22Rv1 (cell line): Measurements from ENCODE around the gene MAD1L1.

ENCODE experiments used
- ZFX ChIP-seq: fragments of 450-650 bp; IDR thresholded peaks from 2 replicates; pipeline ENCODE4 v1.6.1; 2017; ENCODE audit warnings: antibody characterized with exemption, borderline replicate concordance
- TF ChIP-seq, protein P1 (sequence below): fragments of 450-650 bp; IDR thresholded peaks from 2 replicates; pipeline ENCODE4 v1.5.1; 2017; ENCODE audit warnings: mild to moderate bottlenecking

DNA sequence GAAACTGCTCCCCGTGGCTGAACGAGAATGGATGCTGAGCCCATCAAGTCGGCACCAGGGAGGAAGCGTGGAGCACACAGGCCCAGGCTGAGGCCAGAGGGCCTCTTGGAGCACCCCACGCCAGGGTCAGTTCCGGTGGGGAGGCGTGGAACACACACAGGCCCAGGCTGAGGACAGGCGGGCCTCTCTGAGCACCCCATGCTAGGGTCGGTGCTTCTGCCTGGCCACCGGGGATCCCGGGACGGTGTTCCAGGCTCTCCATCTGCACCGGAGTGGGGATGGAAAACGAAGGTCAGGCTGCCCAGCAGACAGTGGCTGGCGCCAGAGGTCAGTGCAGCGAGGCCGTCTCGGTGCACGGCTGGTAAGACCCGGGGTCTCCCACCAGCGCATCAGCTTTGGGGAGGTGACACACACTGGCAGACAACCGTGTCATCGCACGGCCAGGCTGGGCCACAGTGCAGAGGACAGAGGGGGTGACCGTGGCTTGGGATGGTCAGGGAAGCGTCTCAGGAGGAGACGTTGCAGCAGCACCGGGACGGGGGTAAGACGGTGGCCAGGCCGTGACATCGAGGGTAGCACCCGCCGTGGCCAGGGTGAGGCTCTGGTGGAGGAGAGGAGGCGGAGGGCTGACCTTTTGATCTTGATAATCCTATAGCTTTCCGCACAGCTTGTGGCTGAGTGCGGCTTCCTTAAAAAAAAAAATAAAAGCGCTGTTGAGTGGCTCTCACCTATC, 358.7 kb downstream of the MAD1L1 start:
- TF ChIP-seq, protein P1, sequence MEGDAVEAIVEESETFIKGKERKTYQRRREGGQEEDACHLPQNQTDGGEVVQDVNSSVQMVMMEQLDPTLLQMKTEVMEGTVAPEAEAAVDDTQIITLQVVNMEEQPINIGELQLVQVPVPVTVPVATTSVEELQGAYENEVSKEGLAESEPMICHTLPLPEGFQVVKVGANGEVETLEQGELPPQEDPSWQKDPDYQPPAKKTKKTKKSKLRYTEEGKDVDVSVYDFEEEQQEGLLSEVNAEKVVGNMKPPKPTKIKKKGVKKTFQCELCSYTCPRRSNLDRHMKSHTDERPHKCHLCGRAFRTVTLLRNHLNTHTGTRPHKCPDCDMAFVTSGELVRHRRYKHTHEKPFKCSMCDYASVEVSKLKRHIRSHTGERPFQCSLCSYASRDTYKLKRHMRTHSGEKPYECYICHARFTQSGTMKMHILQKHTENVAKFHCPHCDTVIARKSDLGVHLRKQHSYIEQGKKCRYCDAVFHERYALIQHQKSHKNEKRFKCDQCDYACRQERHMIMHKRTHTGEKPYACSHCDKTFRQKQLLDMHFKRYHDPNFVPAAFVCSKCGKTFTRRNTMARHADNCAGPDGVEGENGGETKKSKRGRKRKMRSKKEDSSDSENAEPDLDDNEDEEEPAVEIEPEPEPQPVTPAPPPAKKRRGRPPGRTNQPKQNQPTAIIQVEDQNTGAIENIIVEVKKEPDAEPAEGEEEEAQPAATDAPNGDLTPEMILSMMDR = no peak
- no peak for TF ChIP-seq ZFX
